ENCODE measurements around the gene WDR54.

DNA sequence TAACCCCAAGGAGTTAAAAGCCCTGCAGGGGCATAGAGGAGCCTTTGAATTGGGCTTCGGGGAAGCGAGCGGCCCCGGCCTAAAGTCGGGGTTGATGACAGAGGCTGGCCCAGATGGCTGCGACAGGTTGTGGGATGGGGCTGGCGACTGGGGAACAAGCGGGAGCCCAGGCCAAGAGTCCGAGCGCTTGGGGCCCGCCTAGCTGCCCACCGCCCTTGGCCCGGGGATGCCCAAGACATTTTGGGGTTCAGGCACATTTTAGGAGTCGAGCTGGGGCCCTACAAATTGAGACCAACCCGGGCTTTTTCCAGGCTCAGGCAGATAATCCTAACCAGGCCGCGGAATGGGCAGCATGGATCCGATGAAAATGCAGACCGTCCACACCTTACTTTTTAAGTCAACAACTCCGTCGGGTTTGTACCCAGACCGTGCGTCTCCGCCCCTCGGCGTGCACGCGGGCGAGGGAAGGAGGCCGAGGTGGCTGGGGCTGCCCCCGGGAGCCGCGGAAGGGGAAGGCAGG is 19.7 kb downstream of the WDR54 start:
- TF ChIP-seq, protein P1, sequence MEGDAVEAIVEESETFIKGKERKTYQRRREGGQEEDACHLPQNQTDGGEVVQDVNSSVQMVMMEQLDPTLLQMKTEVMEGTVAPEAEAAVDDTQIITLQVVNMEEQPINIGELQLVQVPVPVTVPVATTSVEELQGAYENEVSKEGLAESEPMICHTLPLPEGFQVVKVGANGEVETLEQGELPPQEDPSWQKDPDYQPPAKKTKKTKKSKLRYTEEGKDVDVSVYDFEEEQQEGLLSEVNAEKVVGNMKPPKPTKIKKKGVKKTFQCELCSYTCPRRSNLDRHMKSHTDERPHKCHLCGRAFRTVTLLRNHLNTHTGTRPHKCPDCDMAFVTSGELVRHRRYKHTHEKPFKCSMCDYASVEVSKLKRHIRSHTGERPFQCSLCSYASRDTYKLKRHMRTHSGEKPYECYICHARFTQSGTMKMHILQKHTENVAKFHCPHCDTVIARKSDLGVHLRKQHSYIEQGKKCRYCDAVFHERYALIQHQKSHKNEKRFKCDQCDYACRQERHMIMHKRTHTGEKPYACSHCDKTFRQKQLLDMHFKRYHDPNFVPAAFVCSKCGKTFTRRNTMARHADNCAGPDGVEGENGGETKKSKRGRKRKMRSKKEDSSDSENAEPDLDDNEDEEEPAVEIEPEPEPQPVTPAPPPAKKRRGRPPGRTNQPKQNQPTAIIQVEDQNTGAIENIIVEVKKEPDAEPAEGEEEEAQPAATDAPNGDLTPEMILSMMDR (tag by site-specific recombination; IDR thresholded peaks at IDR 0.05), result no peak
- TF ChIP-seq EGR2 (tag by site-specific recombination; IDR thresholded peaks at IDR 0.05; ENCODE audit: low read depth) (no peak), ZNF571 (tag by site-specific recombination; IDR thresholded peaks at IDR 0.05) (no peak), ZNF302 (tag by site-specific recombination; IDR thresholded peaks at IDR 0.05; ENCODE audit: low read depth) (no peak), ZNF654 (tag by site-specific recombination; IDR thresholded peaks at IDR 0.05; ENCODE audit: low read depth) (no peak), SCRT2 (tag by site-specific recombination; IDR thresholded peaks at IDR 0.05) (no peak; the same call in none of the 2 replicates), ZNF274 (IDR thresholded peaks at IDR 0.05; ENCODE audit: low read length) (no peak), ZNF274 (tag by site-specific recombination; IDR thresholded peaks at IDR 0.05; ENCODE audit: borderline replicate concordance) (no peak), ZNF16 (tag by site-specific recombination; IDR thresholded peaks at IDR 0.05; ENCODE audit: low read depth) (no peak), ZNF174 (tag by site-specific recombination; IDR thresholded peaks at IDR 0.05) (no peak)
- TF ChIP-seq, protein P2, sequence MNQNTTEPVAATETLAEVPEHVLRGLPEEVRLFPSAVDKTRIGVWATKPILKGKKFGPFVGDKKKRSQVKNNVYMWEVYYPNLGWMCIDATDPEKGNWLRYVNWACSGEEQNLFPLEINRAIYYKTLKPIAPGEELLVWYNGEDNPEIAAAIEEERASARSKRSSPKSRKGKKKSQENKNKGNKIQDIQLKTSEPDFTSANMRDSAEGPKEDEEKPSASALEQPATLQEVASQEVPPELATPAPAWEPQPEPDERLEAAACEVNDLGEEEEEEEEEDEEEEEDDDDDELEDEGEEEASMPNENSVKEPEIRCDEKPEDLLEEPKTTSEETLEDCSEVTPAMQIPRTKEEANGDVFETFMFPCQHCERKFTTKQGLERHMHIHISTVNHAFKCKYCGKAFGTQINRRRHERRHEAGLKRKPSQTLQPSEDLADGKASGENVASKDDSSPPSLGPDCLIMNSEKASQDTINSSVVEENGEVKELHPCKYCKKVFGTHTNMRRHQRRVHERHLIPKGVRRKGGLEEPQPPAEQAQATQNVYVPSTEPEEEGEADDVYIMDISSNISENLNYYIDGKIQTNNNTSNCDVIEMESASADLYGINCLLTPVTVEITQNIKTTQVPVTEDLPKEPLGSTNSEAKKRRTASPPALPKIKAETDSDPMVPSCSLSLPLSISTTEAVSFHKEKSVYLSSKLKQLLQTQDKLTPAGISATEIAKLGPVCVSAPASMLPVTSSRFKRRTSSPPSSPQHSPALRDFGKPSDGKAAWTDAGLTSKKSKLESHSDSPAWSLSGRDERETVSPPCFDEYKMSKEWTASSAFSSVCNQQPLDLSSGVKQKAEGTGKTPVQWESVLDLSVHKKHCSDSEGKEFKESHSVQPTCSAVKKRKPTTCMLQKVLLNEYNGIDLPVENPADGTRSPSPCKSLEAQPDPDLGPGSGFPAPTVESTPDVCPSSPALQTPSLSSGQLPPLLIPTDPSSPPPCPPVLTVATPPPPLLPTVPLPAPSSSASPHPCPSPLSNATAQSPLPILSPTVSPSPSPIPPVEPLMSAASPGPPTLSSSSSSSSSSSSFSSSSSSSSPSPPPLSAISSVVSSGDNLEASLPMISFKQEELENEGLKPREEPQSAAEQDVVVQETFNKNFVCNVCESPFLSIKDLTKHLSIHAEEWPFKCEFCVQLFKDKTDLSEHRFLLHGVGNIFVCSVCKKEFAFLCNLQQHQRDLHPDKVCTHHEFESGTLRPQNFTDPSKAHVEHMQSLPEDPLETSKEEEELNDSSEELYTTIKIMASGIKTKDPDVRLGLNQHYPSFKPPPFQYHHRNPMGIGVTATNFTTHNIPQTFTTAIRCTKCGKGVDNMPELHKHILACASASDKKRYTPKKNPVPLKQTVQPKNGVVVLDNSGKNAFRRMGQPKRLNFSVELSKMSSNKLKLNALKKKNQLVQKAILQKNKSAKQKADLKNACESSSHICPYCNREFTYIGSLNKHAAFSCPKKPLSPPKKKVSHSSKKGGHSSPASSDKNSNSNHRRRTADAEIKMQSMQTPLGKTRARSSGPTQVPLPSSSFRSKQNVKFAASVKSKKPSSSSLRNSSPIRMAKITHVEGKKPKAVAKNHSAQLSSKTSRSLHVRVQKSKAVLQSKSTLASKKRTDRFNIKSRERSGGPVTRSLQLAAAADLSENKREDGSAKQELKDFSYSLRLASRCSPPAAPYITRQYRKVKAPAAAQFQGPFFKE (tag by site-specific recombination; IDR thresholded peaks at IDR 0.05; ENCODE audit: borderline replicate concordance), result no peak
- TF ChIP-seq, protein P3, sequence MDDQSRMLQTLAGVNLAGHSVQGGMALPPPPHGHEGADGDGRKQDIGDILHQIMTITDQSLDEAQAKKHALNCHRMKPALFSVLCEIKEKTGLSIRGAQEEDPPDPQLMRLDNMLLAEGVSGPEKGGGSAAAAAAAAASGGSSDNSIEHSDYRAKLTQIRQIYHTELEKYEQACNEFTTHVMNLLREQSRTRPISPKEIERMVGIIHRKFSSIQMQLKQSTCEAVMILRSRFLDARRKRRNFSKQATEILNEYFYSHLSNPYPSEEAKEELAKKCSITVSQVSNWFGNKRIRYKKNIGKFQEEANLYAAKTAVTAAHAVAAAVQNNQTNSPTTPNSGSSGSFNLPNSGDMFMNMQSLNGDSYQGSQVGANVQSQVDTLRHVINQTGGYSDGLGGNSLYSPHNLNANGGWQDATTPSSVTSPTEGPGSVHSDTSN (CRISPR knock-in tag; IDR thresholded peaks at IDR 0.05), result no peak; the same call in 1 of the 2 replicates
- TF ChIP-seq, protein P4, sequence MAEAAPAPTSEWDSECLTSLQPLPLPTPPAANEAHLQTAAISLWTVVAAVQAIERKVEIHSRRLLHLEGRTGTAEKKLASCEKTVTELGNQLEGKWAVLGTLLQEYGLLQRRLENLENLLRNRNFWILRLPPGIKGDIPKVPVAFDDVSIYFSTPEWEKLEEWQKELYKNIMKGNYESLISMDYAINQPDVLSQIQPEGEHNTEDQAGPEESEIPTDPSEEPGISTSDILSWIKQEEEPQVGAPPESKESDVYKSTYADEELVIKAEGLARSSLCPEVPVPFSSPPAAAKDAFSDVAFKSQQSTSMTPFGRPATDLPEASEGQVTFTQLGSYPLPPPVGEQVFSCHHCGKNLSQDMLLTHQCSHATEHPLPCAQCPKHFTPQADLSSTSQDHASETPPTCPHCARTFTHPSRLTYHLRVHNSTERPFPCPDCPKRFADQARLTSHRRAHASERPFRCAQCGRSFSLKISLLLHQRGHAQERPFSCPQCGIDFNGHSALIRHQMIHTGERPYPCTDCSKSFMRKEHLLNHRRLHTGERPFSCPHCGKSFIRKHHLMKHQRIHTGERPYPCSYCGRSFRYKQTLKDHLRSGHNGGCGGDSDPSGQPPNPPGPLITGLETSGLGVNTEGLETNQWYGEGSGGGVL (tag by site-specific recombination; IDR thresholded peaks at IDR 0.05), result no peak
